ENCODE results near the gene DHX8. TPM values are rescaled to one million over a fixed set of nuclear protein-coding genes. Genes with fewer than 3 reads are reported as not detected.

The DHX8 gene
- total and polyA plus RNA-seq, 4 donors = 10.9 to 21.3 (median 19.4) TPM

DNA sequence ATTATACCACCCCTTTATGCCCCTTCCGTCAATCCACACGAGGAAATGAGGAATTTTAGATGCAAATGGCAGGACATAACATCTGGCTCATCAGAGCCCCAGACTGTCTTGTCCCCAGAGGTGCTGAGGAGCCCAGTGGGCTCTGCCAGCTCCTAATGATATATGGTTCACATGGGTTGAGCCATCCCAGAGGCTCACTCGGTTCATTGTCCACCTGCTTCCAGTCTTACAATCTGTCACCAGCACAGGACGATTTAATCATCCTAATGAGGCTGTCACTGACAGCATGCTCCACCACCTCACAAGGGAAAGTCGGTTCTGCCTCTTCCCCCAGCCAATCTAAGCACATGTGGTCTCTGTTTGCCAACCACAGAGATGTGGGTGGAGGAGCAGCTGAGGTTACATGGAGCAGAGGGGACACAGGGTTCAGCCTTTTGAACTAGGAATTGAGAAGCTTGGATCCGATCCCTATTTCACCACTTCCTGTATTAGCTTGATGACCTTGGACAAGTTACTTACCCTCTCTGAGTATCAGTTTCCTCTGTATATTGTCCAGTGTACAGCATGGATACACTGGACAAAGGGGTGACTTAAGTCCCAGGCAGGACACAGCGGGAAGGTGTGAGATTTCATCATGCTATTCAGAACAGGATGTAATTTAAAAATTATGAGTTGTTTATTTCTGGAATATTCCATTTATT is 27.0 kb upstream of the DHX8 start:
- DNase-seq (ENCODE audit: low spot score) = no peak

More for the DNA sequence above, 27.0 kb upstream of the DHX8 start:
- Histone ChIP-seq H3K9me3 (ENCODE audit: control insufficient read depth in 4 of 4, low read length in 3 of 4) (no peaks in the 10 kb centered on the region), H3K27me3 (ENCODE audit: control insufficient read depth in 4 of 4, insufficient read depth in 4 of 4, low read length in 3 of 4) (no peaks in the 10 kb centered on the region), H3K27ac (ENCODE audit: low read depth in 1 of 2, low read length in 2 of 2) (peak overlapping the region; percentile 87 to 91), H3K4me3 (ENCODE audit: low read depth in 1 of 3, low read length in 3 of 3) (no peak overlapping the region), H3K4me1 (ENCODE audit: control insufficient read depth in 4 of 4, insufficient read depth in 4 of 4, low read length in 3 of 4) (peaks cover 21 to 57% (median 47%) of the 10 kb centered on the region in 4 donors), H3K9ac (ENCODE audit: low read depth in 1 of 2, low read length in 2 of 2) (no peak overlapping the region), H3K36me3 (ENCODE audit: control insufficient read depth in 4 of 4, insufficient read depth in 3 of 4, low read depth in 1 of 4, low read length in 3 of 4) (no peaks in the 10 kb centered on the region)
- TF ChIP-seq EGR1 (IDR thresholded peaks at IDR 0.05; ENCODE audit: low read depth in 2 of 2) (peak; percentile 67 to 89), JUND (IDR thresholded peaks at IDR 0.05) (peak; percentile 64 to 76), TAF1 (conservative IDR thresholded peaks at IDR 0.05) (peak; percentile 52), HNF4G (IDR thresholded peaks at IDR 0.05) (peak; percentile 68), MAX (IDR thresholded peaks at IDR 0.05) (peak; percentile 98), RXRA (IDR thresholded peaks at IDR 0.05) (peak; percentile 100), CTCF (IDR thresholded peaks at IDR 0.05; ENCODE audit: low read depth, low read length, missing input control) (no peak), FOXA1 (IDR thresholded peaks at IDR 0.05) (peak; percentile 69), FOXA2 (IDR thresholded peaks at IDR 0.05) (peak; percentile 59), SP1 (IDR thresholded peaks at IDR 0.05) (peak; percentile 97), RAD21 (IDR thresholded peaks at IDR 0.05) (peak; percentile 52 to 71), NR2F2 (IDR thresholded peaks at IDR 0.05) (peak; percentile 96), ATF3 (IDR thresholded peaks at IDR 0.05) (peak; percentile 69), HNF4A (conservative IDR thresholded peaks at IDR 0.05) (peak; percentile 93 to 97), YY1 (IDR thresholded peaks at IDR 0.05) (peak; percentile 69), GABPA (IDR thresholded peaks at IDR 0.05 in 1 of 2, conservative IDR thresholded peaks at IDR 0.05 in 1 of 2) (peak; percentile 59 to 86)
- TF ChIP-seq, protein P1, sequence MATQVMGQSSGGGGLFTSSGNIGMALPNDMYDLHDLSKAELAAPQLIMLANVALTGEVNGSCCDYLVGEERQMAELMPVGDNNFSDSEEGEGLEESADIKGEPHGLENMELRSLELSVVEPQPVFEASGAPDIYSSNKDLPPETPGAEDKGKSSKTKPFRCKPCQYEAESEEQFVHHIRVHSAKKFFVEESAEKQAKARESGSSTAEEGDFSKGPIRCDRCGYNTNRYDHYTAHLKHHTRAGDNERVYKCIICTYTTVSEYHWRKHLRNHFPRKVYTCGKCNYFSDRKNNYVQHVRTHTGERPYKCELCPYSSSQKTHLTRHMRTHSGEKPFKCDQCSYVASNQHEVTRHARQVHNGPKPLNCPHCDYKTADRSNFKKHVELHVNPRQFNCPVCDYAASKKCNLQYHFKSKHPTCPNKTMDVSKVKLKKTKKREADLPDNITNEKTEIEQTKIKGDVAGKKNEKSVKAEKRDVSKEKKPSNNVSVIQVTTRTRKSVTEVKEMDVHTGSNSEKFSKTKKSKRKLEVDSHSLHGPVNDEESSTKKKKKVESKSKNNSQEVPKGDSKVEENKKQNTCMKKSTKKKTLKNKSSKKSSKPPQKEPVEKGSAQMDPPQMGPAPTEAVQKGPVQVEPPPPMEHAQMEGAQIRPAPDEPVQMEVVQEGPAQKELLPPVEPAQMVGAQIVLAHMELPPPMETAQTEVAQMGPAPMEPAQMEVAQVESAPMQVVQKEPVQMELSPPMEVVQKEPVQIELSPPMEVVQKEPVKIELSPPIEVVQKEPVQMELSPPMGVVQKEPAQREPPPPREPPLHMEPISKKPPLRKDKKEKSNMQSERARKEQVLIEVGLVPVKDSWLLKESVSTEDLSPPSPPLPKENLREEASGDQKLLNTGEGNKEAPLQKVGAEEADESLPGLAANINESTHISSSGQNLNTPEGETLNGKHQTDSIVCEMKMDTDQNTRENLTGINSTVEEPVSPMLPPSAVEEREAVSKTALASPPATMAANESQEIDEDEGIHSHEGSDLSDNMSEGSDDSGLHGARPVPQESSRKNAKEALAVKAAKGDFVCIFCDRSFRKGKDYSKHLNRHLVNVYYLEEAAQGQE (IDR thresholded peaks at IDR 0.05) = peak; percentile 82
- TF ChIP-seq, protein P2, sequence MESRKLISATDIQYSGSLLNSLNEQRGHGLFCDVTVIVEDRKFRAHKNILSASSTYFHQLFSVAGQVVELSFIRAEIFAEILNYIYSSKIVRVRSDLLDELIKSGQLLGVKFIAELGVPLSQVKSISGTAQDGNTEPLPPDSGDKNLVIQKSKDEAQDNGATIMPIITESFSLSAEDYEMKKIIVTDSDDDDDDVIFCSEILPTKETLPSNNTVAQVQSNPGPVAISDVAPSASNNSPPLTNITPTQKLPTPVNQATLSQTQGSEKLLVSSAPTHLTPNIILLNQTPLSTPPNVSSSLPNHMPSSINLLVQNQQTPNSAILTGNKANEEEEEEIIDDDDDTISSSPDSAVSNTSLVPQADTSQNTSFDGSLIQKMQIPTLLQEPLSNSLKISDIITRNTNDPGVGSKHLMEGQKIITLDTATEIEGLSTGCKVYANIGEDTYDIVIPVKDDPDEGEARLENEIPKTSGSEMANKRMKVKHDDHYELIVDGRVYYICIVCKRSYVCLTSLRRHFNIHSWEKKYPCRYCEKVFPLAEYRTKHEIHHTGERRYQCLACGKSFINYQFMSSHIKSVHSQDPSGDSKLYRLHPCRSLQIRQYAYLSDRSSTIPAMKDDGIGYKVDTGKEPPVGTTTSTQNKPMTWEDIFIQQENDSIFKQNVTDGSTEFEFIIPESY (IDR thresholded peaks at IDR 0.05) = peak; percentile 89
- WGBS = 23% methylated on average over 7 of the region's 7 CpGs
